ENCODE data around the gene CDK6. TPM values are rescaled to one million over a fixed set of nuclear protein-coding genes. Genes with fewer than 3 reads are reported as not detected.

The CDK6 gene
- total and polyA plus RNA-seq, 10 donors = 0.91 to 37.8 (median 25.5) TPM

DNA sequence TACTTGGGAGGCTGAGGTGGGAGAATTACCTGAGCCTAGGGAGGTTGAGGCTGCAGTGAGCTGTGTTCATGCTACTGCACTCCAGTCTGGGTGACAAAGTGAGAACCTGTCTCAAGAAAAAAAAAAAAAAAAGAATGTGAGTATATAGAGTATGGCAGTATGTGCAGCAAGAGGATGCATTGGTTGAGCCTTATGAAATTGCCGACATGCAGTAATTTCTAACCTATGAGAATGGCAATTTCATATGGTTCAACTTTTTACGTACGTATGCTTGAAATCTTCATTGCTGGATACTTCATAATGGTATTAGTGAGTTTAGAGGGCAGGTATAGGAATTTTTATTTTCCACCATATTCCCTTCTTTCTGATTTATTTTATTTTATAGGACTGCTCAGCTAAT is 241.6 kb downstream of the CDK6 start:
- WGBS, 5 donors = 94 to 99% (median 95%) methylated on average over 3 of the region's 3 CpGs
- TF ChIP-seq POLR2A (IDR thresholded peaks at IDR 0.05) (no peak), POLR2AphosphoS5 (IDR thresholded peaks at IDR 0.05) (no peak)
- TF ChIP-seq, protein P1, sequence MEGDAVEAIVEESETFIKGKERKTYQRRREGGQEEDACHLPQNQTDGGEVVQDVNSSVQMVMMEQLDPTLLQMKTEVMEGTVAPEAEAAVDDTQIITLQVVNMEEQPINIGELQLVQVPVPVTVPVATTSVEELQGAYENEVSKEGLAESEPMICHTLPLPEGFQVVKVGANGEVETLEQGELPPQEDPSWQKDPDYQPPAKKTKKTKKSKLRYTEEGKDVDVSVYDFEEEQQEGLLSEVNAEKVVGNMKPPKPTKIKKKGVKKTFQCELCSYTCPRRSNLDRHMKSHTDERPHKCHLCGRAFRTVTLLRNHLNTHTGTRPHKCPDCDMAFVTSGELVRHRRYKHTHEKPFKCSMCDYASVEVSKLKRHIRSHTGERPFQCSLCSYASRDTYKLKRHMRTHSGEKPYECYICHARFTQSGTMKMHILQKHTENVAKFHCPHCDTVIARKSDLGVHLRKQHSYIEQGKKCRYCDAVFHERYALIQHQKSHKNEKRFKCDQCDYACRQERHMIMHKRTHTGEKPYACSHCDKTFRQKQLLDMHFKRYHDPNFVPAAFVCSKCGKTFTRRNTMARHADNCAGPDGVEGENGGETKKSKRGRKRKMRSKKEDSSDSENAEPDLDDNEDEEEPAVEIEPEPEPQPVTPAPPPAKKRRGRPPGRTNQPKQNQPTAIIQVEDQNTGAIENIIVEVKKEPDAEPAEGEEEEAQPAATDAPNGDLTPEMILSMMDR (IDR thresholded peaks at IDR 0.05 in 8 of 11, conservative IDR thresholded peaks at IDR 0.05 in 3 of 11) = no peak

DNA sequence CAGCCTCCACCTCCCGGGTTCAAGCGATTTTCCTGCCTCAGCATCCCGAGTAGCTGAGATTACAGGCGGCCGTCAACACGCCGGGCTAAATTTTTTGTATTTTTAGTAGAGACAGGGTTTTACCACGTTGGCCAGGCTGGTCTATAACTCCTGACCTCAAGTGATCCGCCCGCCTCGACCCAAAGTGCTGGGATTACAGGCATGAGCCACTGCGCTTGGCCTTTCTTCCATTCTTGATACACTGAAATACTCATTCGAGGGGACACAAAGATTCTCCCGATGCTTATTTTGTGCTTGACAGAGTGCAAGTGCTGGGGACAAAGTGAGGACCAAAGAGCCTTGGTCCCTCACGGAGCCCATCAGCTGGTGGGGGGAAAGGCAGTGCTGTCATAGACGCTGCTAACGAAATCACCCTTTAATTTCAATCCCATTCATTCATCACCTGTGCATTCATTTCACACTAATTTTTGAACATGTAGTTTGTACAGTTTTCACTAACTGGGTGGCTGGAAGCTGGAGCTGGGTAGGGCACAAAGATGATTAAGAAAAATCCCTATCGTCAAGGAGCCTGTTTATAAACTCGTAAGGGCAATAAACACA is 245.6 kb downstream of the CDK6 start:
- peaks cover 31 to 48% (median 46%) of the 10 kb centered on the region in 6 donors for H3K4me1 ChIP-seq
- no peaks in the 10 kb centered on the region for H3K9me3 ChIP-seq
- 39 to 50% (median 46%) methylated on average over 19 of the region's 19 CpGs for WGBS, 5 donors
- intact Hi-C loops (cut with DNase I; ENCODE audit: low total_unique reads) = no loop called here
- DNase-seq = peak; percentile 74
- TF ChIP-seq, protein P1 (IDR thresholded peaks at IDR 0.05 in 8 of 11, conservative IDR thresholded peaks at IDR 0.05 in 3 of 11) = no peak
- TF ChIP-seq POLR2A (IDR thresholded peaks at IDR 0.05) (no peak), POLR2AphosphoS5 (IDR thresholded peaks at IDR 0.05) (no peak)
- H3K27me3 ChIP-seq (replicated peaks in 1 of 7) = no peaks in the 10 kb centered on the region
- peaks cover 0 to 4% (median 0%) of the 10 kb centered on the region in 6 donors for H3K36me3 ChIP-seq
- peak overlapping the region in 6 of 8 donors; percentile 76 to 96 (median 94) for H3K27ac ChIP-seq
- peak overlapping the region; percentile 52 to 87 (median 76) for H3K4me3 ChIP-seq

More for the DNA sequence above, 241.6 kb downstream of the CDK6 start:
- Histone ChIP-seq H3K4me3 (no peak overlapping the region), H3K36me3 (no peaks in the 10 kb centered on the region), H3K27me3 (replicated peaks in 1 of 7) (no peaks in the 10 kb centered on the region), H3K4me1 (peaks cover 0 to 11% (median 8%) of the 10 kb centered on the region in 6 donors), H3K27ac (no peak overlapping the region), H3K9me3 (no peaks in the 10 kb centered on the region)
- intact Hi-C loops (cut with DNase I; ENCODE audit: low total_unique reads) = no loop called here
- no peak for DNase-seq

DNA sequence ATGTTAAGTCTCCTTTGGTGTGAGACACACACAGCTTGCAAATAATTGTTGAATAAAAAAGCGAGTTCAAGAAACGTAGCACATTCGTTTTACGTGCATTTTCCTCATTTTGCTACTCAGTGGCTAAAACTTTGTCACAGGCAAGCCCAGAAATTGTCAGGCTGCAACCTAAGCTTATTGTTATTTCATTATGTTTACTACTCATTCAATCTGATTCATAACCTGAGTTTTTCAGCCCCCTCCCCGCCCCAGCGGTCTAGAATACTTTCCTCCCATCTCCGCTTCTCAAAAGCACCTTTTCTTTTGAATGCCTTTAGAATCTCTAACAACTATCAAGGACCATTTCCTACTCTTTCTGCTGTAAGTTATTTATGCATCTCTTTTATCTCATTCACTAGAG is 247.3 kb downstream of the CDK6 start:
- Histone ChIP-seq H3K9me3 (no peaks in the 10 kb centered on the region), H3K4me1 (peaks cover 31 to 66% (median 59%) of the 10 kb centered on the region in 6 donors), H3K27me3 (replicated peaks in 1 of 7) (no peaks in the 10 kb centered on the region), H3K27ac (peak overlapping the region in 4 of 8 donors; percentile 93 to 96 (median 94)), H3K4me3 (peak overlapping the region; percentile 52 to 87 (median 76)), H3K36me3 (peaks cover 0 to 4% (median 0%) of the 10 kb centered on the region in 6 donors)
- intact Hi-C loops (cut with DNase I; ENCODE audit: low total_unique reads) = no loop called here
- DNase-seq = no peak
- WGBS, 5 donors = 38 to 57% (median 50%) methylated on average over 7 of the region's 7 CpGs
- TF ChIP-seq POLR2A (IDR thresholded peaks at IDR 0.05) (no peak), POLR2AphosphoS5 (IDR thresholded peaks at IDR 0.05) (no peak)
- TF ChIP-seq, protein P1 (IDR thresholded peaks at IDR 0.05 in 8 of 11, conservative IDR thresholded peaks at IDR 0.05 in 3 of 11) = no peak

DNA sequence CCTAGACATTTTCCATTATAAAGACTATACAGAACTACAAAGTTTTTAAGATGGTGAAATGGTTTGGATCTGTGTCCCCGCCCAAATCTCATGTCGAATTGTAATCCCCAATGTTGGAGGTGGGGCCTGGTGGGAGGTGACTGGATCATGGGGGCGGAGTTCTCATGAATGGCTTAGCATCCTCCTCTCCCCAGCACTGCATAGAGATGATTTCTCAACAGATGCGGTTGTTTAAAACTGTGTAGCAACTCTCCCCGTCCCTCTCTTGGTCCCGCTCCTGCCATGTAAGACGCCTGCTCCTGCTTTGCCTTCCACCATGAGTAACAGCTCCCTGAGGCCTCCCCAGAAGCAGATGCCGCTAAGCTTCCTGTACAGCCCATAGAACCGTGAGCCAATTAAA is 247.8 kb downstream of the CDK6 start:
- no peak for DNase-seq
- no peak for TF ChIP-seq POLR2A (IDR thresholded peaks at IDR 0.05)
- TF ChIP-seq POLR2AphosphoS5 (IDR thresholded peaks at IDR 0.05) = no peak
- peak overlapping the region in 5 of 8 donors; percentile 73 to 87 (median 80) for H3K4me3 ChIP-seq
- H3K9me3 ChIP-seq = no peaks in the 10 kb centered on the region
- 61 to 85% (median 69%) methylated on average over 9 of the region's 9 CpGs for WGBS, 5 donors
- intact Hi-C loops (cut with DNase I; ENCODE audit: low total_unique reads) = no loop called here
- no peaks in the 10 kb centered on the region for H3K27me3 ChIP-seq (replicated peaks in 1 of 7)
- H3K27ac ChIP-seq = no peak overlapping the region
- H3K36me3 ChIP-seq = peaks cover 0 to 4% (median 0%) of the 10 kb centered on the region in 6 donors
- peaks cover 31 to 67% (median 59%) of the 10 kb centered on the region in 6 donors for H3K4me1 ChIP-seq

All from spleen (tissue), 11 donors.